ENCODE data around the gene RAB31. TPM values are rescaled to one million over a fixed set of nuclear protein-coding genes. Genes with fewer than 3 reads are reported as not detected.

The RAB31 gene
- total RNA-seq, 1 experiment from 2014 or later, result 32.9 TPM

DNA sequence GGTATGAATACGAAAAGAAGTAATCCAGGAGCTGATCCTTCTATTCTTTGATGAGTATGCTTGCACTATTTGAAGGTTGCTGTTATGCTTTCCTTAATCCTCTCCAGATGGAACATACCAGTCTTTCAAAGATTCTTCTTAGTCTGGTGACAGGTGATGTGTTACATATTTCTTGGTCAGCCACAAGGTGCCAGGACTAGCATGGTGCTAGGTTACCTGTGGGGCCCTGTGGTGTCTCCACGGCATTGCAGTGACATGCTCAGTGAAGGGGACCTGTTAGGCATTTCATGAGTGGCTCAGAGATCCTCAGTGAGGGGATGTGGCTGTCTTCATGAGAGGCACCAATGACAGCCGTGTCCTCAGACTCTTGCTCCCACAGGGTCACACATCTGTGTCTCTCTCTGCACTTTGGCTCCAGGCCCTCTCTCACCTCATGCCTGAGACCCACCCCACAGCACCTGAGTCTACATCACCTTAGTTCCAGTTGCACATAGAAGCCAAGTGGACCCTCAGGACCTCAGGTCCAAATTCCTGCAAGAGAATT, 13.1 kb upstream of the RAB31 start:
- no peaks in the 10 kb centered on the region for H3K27me3 Mint-ChIP-seq (ENCODE audit: low read depth)
- ChIA-PET POLR2A (no interaction called here), CTCF (no interaction called here)
- ATAC-seq (no peak), DNase-seq (ENCODE audit: low spot score) (no peak)
- no peak overlapping the region for H3K27ac Mint-ChIP-seq
- TF ChIP-seq PRDM15 (CRISPR knock-in tag; IDR thresholded peaks at IDR 0.05) (no peak), TEAD1 (CRISPR knock-in tag; IDR thresholded peaks at IDR 0.05) (no peak)
- peaks cover 2% of the 10 kb centered on the region for H3K4me1 Mint-ChIP-seq
- no peak overlapping the region for H3K4me3 Mint-ChIP-seq
- H3K36me3 Mint-ChIP-seq, result no peaks in the 10 kb centered on the region
- H3K9me3 Mint-ChIP-seq, result no peaks in the 10 kb centered on the region

GRCh38 chr18:9695605-9696004, 12.5 kb upstream of the RAB31 start:
- DNase-seq (ENCODE audit: low spot score), result no peak
- no peaks in the 10 kb centered on the region for H3K27me3 Mint-ChIP-seq (ENCODE audit: low read depth)
- TF ChIP-seq KAT7 (CRISPR knock-in tag; IDR thresholded peaks at IDR 0.05; ENCODE audit: borderline replicate concordance) (no peak), SMAD3 (CRISPR knock-in tag; IDR thresholded peaks at IDR 0.05; ENCODE audit: borderline replicate concordance) (no peak), EMX1 (CRISPR knock-in tag; IDR thresholded peaks at IDR 0.05) (no peak), ZNF416 (CRISPR knock-in tag; IDR thresholded peaks at IDR 0.05) (no peak)
- TF ChIP-seq, protein P1, sequence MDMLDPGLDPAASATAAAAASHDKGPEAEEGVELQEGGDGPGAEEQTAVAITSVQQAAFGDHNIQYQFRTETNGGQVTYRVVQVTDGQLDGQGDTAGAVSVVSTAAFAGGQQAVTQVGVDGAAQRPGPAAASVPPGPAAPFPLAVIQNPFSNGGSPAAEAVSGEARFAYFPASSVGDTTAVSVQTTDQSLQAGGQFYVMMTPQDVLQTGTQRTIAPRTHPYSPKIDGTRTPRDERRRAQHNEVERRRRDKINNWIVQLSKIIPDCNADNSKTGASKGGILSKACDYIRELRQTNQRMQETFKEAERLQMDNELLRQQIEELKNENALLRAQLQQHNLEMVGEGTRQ (CRISPR knock-in tag; IDR thresholded peaks at IDR 0.05), result no peak
- TF ChIP-seq, protein P2, sequence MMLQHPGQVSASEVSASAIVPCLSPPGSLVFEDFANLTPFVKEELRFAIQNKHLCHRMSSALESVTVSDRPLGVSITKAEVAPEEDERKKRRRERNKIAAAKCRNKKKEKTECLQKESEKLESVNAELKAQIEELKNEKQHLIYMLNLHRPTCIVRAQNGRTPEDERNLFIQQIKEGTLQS (CRISPR knock-in tag; conservative IDR thresholded peaks at IDR 0.05), result no peak
- H3K9me3 Mint-ChIP-seq, result no peaks in the 10 kb centered on the region
- no peaks in the 10 kb centered on the region for H3K36me3 Mint-ChIP-seq
- no peak for ATAC-seq
- H3K4me3 Mint-ChIP-seq, result no peak overlapping the region
- POLR2A ChIA-PET, result no interaction called here
- H3K4me1 Mint-ChIP-seq, result peaks cover 6% of the 10 kb centered on the region
- H3K27ac Mint-ChIP-seq, result no peak overlapping the region
- CTCF ChIA-PET, result no interaction called here

GRCh38 chr18:9696112-9696511, 12.0 kb upstream of the RAB31 start:
- ATAC-seq (no peak), DNase-seq (ENCODE audit: low spot score) (no peak)
- H3K36me3 Mint-ChIP-seq, result no peaks in the 10 kb centered on the region
- ChIA-PET POLR2A (no interaction called here), CTCF (no interaction called here)
- H3K27me3 Mint-ChIP-seq (ENCODE audit: low read depth), result no peaks in the 10 kb centered on the region
- H3K27ac Mint-ChIP-seq, result no peak overlapping the region
- no peaks in the 10 kb centered on the region for H3K9me3 Mint-ChIP-seq
- peaks cover 6% of the 10 kb centered on the region for H3K4me1 Mint-ChIP-seq
- TF ChIP-seq ETV6 (CRISPR knock-in tag; IDR thresholded peaks at IDR 0.05) (no peak), NR3C1 (CRISPR knock-in tag; conservative IDR thresholded peaks at IDR 0.05; ENCODE audit: low read depth) (no peak), SP1 (CRISPR knock-in tag; conservative IDR thresholded peaks at IDR 0.05) (no peak), PRRX2 (CRISPR knock-in tag; IDR thresholded peaks at IDR 0.05) (no peak), NFYB (CRISPR knock-in tag; conservative IDR thresholded peaks at IDR 0.05; ENCODE audit: low read depth) (no peak)
- TF ChIP-seq, protein P3, sequence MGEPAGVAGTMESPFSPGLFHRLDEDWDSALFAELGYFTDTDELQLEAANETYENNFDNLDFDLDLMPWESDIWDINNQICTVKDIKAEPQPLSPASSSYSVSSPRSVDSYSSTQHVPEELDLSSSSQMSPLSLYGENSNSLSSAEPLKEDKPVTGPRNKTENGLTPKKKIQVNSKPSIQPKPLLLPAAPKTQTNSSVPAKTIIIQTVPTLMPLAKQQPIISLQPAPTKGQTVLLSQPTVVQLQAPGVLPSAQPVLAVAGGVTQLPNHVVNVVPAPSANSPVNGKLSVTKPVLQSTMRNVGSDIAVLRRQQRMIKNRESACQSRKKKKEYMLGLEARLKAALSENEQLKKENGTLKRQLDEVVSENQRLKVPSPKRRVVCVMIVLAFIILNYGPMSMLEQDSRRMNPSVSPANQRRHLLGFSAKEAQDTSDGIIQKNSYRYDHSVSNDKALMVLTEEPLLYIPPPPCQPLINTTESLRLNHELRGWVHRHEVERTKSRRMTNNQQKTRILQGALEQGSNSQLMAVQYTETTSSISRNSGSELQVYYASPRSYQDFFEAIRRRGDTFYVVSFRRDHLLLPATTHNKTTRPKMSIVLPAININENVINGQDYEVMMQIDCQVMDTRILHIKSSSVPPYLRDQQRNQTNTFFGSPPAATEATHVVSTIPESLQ (CRISPR knock-in tag; IDR thresholded peaks at IDR 0.05), result no peak
- TF ChIP-seq, protein P4, sequence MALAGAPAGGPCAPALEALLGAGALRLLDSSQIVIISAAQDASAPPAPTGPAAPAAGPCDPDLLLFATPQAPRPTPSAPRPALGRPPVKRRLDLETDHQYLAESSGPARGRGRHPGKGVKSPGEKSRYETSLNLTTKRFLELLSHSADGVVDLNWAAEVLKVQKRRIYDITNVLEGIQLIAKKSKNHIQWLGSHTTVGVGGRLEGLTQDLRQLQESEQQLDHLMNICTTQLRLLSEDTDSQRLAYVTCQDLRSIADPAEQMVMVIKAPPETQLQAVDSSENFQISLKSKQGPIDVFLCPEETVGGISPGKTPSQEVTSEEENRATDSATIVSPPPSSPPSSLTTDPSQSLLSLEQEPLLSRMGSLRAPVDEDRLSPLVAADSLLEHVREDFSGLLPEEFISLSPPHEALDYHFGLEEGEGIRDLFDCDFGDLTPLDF (CRISPR knock-in tag; IDR thresholded peaks at IDR 0.05), result no peak
- no peak overlapping the region for H3K4me3 Mint-ChIP-seq

All from WTC11 (cell line).